PC-9 (cell line): ENCODE data around the gene C5orf15. TPM values are rescaled to one million over a fixed set of nuclear protein-coding genes. Genes with fewer than 3 reads are reported as not detected.

Experiments
- BruUV-seq: library from RNA; stranded (reverse); fragments of 400-500 nt; replicated peaks from 2 replicates; lab custom pipeline; 2021; lab: Mats Ljungman, UMichigan
- CTCF ChIA-PET: fragments of 300-600 bp; sonication (Branson Sonifier 250); formaldehyde crosslinking; loops from one replicate; lab custom pipeline; 2022; ENCODE audit warnings: antibody characterized with exemption; lab: Charles Lee
- POLR2A ChIA-PET: fragments of 300-600 bp; sonication (Branson Sonifier 250); formaldehyde crosslinking; loops from one replicate; lab custom pipeline; 2022; ENCODE audit warnings: antibody characterized with exemption; ENCODE audit not compliant: unreplicated experiment; lab: Charles Lee
- DNase-seq, 2 experiments: peaks; one replicate each; pipeline versions ENCODE4 v3.0.0 to v3.0.0-alpha.2; 2015 to 2022; ENCODE audit warnings: mixed read lengths in 1 of 2
- H2AFZ ChIP-seq: fragments of 200-600 bp; sonication (generic); 2 replicates; pipeline ENCODE4 v1.8.1; 2017; ENCODE audit warnings: antibody characterized with exemption
- H3F3A ChIP-seq: fragments of 200-600 bp; sonication (generic); 2 replicates; pipeline ENCODE4 v1.8.1; 2017; ENCODE audit warnings: antibody characterized with exemption, mild to moderate bottlenecking, low read depth; ENCODE audit not compliant: insufficient read depth
- H3K27ac ChIP-seq: fragments of 200-600 bp; sonication (generic); 2 replicates; pipeline ENCODE4 v1.6.1; 2016; ENCODE audit warnings: mixed run types
- H3K27me3 ChIP-seq: fragments of 200-600 bp; sonication (generic); 2 replicates; pipeline ENCODE4 v1.6.1; 2016; ENCODE audit warnings: low read depth, mixed run types; ENCODE audit not compliant: insufficient read depth
- H3K36me3 ChIP-seq: fragments of 200-600 bp; sonication (generic); 2 replicates; pipeline ENCODE4 v1.6.1; 2016; ENCODE audit warnings: low read depth, mixed run types
- H3K4me1 ChIP-seq: fragments of 200-600 bp; sonication (generic); replicated peaks from 2 replicates; pipeline ENCODE4 v1.6.1; 2016; ENCODE audit warnings: mixed run types; ENCODE audit not compliant: insufficient read depth
- H3K4me2 ChIP-seq: fragments of 200-600 bp; sonication (generic); 2 replicates; pipeline ENCODE4 v1.6.1; 2017; ENCODE audit warnings: mixed run types
- H3K4me3 ChIP-seq: fragments of 200-600 bp; sonication (generic); 2 replicates; pipeline ENCODE4 v1.6.1; 2016; ENCODE audit warnings: mixed run types
- H3K79me2 ChIP-seq: fragments of 200-600 bp; sonication (generic); 2 replicates; pipeline ENCODE4 v1.6.1; 2017; ENCODE audit warnings: low read depth, mixed run types
- H3K9me2 ChIP-seq: fragments of 200-600 bp; sonication (generic); 2 replicates; pipeline ENCODE4 v1.8.1; 2017; ENCODE audit warnings: mild to moderate bottlenecking; ENCODE audit not compliant: insufficient read depth
- H3K9me3 ChIP-seq: fragments of 200-600 bp; sonication (generic); 2 replicates; pipeline ENCODE4 v1.8.1; 2016; ENCODE audit warnings: low read depth; ENCODE audit not compliant: insufficient read depth
- H4K20me1 ChIP-seq: fragments of 200-600 bp; sonication (generic); 2 replicates; pipeline ENCODE4 v1.8.1; 2017; ENCODE audit not compliant: insufficient read depth
- EZH2 ChIP-seq: fragments of 200-600 bp; sonication (generic); IDR thresholded peaks from 2 replicates; pipeline ENCODE4 v1.8.0; 2017; ENCODE audit warnings: antibody characterized with exemption, low read depth
- intact Hi-C: fragments of 100-400 bp; cut with micrococcal nuclease; formaldehyde crosslinking; loops from one replicate; pipeline ENCODE4 v1.10.0; 2022; ENCODE audit not compliant: unreplicated experiment
- total RNA-seq: library from RNA; stranded (reverse); gene quantifications from 2 replicates; pipeline ENCODE4 v1.2.3, GENCODE V29; 2021
- TF ChIP-seq, protein P1 (sequence below): fragments of 200-600 bp; sonication (generic); conservative IDR thresholded peaks from 2 replicates; pipeline ENCODE4 v1.6.1; 2017; ENCODE audit warnings: mixed run types, antibody characterized with exemption, mild to moderate bottlenecking, moderate library complexity

The C5orf15 gene
- total RNA-seq, 1 experiment from 2014 or later, result 45.0 TPM

DNA sequence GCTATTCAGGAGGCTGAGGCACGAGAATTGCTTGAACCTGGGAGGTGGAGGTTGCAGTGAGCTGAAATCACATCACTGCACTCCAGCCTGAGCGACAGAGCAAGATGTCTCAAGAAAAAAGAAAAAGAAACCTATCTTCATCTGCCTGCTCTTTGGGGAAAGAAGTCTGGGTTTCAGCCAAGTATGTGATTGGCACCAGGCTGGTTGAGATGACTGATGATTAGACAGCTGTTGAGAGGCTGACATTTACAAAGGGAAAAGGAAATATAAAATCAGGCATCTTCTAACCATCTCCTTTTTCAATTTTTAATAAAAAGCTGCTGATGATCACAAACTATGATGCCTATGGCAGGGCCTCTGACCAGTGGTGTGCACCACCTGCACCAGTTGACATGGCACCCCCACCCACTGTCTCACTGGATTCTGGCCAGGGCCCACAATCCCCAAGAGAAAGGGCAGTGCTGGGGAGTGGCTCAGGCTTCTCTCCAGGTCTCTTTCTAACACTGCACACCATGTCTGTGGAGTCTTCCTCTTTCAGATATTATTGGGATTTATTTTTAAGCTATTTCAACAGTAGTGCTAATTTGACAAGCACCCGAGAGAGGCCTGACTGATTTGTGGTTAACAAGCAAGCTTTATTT, 17.2 kb upstream of the C5orf15 start:
- H3K27me3 ChIP-seq, result no peaks in the 10 kb centered on the region
- BruUV-seq, result no TSS peak
- H3K36me3 ChIP-seq, result peaks cover 65% of the 10 kb centered on the region
- H2AFZ ChIP-seq, result no peak overlapping the region
- intact Hi-C loops, result no loop called here
- DNase-seq, result no peak
- H3K79me2 ChIP-seq, result peaks cover 71% of the 10 kb centered on the region
- CTCF ChIA-PET, result no interaction called here
- no peaks in the 10 kb centered on the region for H3K9me3 ChIP-seq
- no peak for TF ChIP-seq EZH2
- TF ChIP-seq, protein P1, sequence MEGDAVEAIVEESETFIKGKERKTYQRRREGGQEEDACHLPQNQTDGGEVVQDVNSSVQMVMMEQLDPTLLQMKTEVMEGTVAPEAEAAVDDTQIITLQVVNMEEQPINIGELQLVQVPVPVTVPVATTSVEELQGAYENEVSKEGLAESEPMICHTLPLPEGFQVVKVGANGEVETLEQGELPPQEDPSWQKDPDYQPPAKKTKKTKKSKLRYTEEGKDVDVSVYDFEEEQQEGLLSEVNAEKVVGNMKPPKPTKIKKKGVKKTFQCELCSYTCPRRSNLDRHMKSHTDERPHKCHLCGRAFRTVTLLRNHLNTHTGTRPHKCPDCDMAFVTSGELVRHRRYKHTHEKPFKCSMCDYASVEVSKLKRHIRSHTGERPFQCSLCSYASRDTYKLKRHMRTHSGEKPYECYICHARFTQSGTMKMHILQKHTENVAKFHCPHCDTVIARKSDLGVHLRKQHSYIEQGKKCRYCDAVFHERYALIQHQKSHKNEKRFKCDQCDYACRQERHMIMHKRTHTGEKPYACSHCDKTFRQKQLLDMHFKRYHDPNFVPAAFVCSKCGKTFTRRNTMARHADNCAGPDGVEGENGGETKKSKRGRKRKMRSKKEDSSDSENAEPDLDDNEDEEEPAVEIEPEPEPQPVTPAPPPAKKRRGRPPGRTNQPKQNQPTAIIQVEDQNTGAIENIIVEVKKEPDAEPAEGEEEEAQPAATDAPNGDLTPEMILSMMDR, result no peak
- H3K4me3 ChIP-seq, result no peak overlapping the region
- H3K4me1 ChIP-seq, result no peaks in the 10 kb centered on the region
- POLR2A ChIA-PET, result no interaction called here
- 0 out of 2 replicates have a peak overlapping the region, but pooled peaks have one; percentile 9 for H3K27ac ChIP-seq
- H3K4me2 ChIP-seq, result no peak overlapping the region
- H3K9me2 ChIP-seq, result 0 out of 2 replicates have a peak, but pooled peaks cover 3% of the 10 kb centered on the region
- H3F3A ChIP-seq, result peaks cover 82% of the 10 kb centered on the region
- H4K20me1 ChIP-seq, result peaks cover 17% of the 10 kb centered on the region

DNA sequence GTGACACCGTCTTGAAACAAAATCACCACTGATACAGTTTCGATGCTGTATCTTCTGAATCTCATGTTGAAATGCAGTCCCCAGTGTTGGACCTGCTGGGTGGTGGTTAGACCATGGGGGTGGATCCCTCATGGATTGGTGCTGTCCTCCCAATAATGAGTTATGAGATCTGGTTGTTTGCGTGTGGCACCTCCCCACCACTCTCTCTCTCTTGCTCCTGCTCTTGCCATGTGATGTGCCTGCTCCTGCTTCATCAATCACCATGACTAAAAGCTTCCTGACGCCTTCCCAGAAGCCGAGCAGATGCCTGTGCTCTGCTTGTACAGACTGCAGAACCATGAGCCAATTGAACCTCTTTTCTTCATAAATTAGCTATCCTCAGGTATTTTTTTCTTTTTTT, 15.2 kb upstream of the C5orf15 start:
- H3K4me3 ChIP-seq, result no peak overlapping the region
- H4K20me1 ChIP-seq, result peaks cover 26% of the 10 kb centered on the region
- H3K9me3 ChIP-seq, result no peaks in the 10 kb centered on the region
- H3K4me2 ChIP-seq, result no peak overlapping the region
- TF ChIP-seq EZH2, result no peak
- TF ChIP-seq, protein P1, result no peak
- POLR2A ChIA-PET, result no interaction called here
- no TSS peak for BruUV-seq
- no peaks in the 10 kb centered on the region for H3K4me1 ChIP-seq
- peaks cover 45% of the 10 kb centered on the region for H3K36me3 ChIP-seq
- CTCF ChIA-PET, result no interaction called here
- H3K27ac ChIP-seq, result no peak overlapping the region
- no peak for DNase-seq
- 0 out of 2 replicates have a peak, but pooled peaks cover 3% of the 10 kb centered on the region for H3K9me2 ChIP-seq
- peaks cover 82% of the 10 kb centered on the region for H3F3A ChIP-seq
- intact Hi-C loops, result no loop called here
- H3K79me2 ChIP-seq, result peaks cover 57% of the 10 kb centered on the region
- H2AFZ ChIP-seq, result no peak overlapping the region
- H3K27me3 ChIP-seq, result no peaks in the 10 kb centered on the region

DNA sequence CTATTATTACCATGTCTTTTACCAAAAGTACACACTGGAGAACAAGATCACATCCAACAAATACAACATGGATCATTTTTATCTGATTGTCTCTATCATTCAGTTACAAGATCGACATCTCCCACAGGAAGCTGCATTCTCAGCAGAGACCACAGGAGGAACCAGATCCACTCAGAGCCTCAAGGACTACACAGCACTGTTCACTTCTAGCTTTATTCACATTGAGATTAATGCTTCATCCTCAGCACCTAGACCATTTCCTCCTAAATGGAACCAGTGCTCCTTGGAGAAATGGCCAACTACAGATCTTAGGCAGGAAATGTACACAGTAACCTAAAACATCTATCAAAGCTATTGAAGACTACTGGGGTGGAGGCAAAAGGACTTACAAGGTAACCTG, 13.3 kb upstream of the C5orf15 start:
- ChIA-PET CTCF (interaction anchor here (0.6 kb wide), 1 partner anchor 15 kb away, joined by 4 read pairs; no protein-coding TSS in a partner anchor), POLR2A (no interaction called here)
- peaks cover 48% of the 10 kb centered on the region for H3K79me2 ChIP-seq
- TF ChIP-seq, protein P1, result no peak
- TF ChIP-seq EZH2, result no peak
- no peaks in the 10 kb centered on the region for H3K27me3 ChIP-seq
- H3K27ac ChIP-seq, result 0 out of 2 replicates have a peak overlapping the region, but pooled peaks have one; percentile 3
- peaks cover 19% of the 10 kb centered on the region for H4K20me1 ChIP-seq
- H3K4me2 ChIP-seq, result no peak overlapping the region
- BruUV-seq, result no TSS peak
- no peak overlapping the region for H2AFZ ChIP-seq
- intact Hi-C loops, result no loop called here
- H3K9me2 ChIP-seq, result no peaks in the 10 kb centered on the region
- DNase-seq, result no peak
- no peaks in the 10 kb centered on the region for H3K9me3 ChIP-seq
- peaks cover 41% of the 10 kb centered on the region for H3K36me3 ChIP-seq
- no peak overlapping the region for H3K4me3 ChIP-seq
- peaks cover 83% of the 10 kb centered on the region for H3F3A ChIP-seq
- no peaks in the 10 kb centered on the region for H3K4me1 ChIP-seq
